Measurements from ENCODE around the gene TMEM256.

The TMEM256 gene

DNA sequence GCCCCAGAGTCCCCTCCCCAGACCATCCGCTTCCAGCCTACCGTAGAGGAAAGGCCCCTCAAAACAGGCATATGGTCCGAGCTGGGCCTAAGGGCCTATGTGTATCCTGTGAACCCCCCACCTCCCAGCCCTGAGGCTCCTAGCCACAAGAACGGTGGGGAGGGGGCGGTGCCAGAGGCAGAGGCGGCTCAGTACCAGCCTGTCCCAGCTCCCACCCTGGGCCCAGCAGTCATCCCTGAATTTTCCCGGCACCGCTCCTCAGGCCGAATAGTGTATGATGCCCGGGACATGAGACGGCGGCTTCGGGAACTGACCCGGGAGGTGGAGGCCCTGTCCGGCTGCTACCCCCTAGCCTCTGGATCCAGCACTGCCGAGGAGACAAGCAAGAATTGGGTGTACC lies 17.3 kb upstream of the TMEM256 start:
- no peak overlapping the region for H3K27ac ChIP-seq
- no peak for TF ChIP-seq ZFX (IDR thresholded peaks at IDR 0.05; ENCODE audit: borderline replicate concordance)
- TF ChIP-seq, protein P1, sequence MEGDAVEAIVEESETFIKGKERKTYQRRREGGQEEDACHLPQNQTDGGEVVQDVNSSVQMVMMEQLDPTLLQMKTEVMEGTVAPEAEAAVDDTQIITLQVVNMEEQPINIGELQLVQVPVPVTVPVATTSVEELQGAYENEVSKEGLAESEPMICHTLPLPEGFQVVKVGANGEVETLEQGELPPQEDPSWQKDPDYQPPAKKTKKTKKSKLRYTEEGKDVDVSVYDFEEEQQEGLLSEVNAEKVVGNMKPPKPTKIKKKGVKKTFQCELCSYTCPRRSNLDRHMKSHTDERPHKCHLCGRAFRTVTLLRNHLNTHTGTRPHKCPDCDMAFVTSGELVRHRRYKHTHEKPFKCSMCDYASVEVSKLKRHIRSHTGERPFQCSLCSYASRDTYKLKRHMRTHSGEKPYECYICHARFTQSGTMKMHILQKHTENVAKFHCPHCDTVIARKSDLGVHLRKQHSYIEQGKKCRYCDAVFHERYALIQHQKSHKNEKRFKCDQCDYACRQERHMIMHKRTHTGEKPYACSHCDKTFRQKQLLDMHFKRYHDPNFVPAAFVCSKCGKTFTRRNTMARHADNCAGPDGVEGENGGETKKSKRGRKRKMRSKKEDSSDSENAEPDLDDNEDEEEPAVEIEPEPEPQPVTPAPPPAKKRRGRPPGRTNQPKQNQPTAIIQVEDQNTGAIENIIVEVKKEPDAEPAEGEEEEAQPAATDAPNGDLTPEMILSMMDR (IDR thresholded peaks at IDR 0.05), result no peak

DNA sequence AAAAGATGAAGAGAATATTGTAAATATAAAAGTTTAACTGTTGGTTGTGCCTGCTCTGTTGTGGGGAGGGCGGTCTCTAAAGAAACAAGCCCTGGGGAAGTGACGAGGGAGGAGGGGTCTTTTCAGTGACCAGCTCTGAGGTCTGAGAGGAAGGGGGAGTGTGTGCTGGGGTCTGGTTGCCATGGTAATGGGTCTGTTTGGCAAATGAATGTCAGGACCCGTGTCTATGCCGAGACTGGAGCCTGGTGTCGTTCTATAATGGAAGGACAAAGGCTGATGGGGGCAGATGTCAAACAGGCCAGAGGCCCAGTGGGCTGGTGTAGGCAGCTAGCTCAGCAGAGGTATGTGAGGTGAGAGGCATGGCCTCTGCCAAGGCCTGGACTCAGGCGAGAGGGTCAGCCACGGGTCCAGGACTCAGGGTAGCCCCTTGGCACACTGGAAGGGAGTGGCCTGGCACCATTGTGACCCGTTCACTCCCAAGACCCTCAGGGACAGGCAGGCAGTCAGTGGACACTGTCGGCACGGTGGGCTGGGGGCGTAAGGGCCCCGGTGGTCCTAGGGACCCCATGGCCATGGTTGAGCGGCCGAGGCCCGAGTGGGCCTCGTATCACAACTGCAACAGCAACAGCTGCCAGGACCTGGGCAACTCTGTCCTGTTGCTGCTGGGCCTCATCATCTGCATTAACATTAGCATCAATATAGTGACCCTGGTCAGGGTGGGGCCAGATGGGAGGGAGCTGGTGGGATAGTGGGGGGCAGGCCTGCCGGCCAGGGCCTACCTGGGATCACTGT lies 16.1 kb upstream of the TMEM256 start, which contains the start of gene SPEM1:
TSS of gene SPEM1 (plus strand) at position 506 of the 792 bp plus-strand sequence. CDS start at position 567, 61 bp downstream.
- TF ChIP-seq ZFX (IDR thresholded peaks at IDR 0.05; ENCODE audit: borderline replicate concordance), result no peak
- TF ChIP-seq, protein P1 (IDR thresholded peaks at IDR 0.05), result no peak
- H3K27ac ChIP-seq, result no peak within 1 kb of the TSS

DNA sequence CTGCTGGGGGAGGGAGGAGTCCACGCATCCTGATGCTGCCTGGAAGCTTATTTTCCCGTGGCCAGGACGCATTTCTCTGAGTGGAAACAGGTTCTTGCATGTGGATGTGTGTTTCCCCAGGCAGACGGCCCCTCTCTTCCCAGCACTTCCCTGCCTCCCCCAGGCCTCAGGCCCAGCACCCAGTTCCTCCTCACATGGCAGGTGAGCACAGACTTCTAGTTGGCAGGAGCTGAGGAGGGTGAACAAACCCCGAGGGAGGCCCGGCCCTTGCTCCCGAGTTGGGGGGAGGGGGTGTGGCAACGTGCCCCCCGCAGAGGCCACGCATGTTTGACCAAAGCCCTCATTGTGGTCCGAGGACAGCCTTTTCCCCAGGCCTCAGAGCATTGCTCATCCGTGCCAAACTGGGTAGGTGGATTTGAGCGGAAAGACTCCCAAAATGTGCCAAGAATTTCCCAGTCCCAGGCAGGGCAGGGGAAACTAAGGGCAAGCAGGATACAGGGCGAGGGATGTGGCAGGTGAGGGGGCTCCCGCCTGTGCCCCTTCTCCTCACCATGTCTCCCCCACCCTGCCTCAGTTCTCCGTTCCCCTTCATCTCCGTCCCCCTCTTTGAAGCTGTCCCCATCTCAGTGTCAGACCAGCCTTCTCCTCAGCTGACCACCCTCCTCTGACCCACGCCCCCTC lies 14.7 kb upstream of the TMEM256 start:
- no peak overlapping the region for H3K27ac ChIP-seq
- TF ChIP-seq ZFX (IDR thresholded peaks at IDR 0.05; ENCODE audit: borderline replicate concordance), result no peak
- TF ChIP-seq, protein P1 (IDR thresholded peaks at IDR 0.05), result no peak

DNA sequence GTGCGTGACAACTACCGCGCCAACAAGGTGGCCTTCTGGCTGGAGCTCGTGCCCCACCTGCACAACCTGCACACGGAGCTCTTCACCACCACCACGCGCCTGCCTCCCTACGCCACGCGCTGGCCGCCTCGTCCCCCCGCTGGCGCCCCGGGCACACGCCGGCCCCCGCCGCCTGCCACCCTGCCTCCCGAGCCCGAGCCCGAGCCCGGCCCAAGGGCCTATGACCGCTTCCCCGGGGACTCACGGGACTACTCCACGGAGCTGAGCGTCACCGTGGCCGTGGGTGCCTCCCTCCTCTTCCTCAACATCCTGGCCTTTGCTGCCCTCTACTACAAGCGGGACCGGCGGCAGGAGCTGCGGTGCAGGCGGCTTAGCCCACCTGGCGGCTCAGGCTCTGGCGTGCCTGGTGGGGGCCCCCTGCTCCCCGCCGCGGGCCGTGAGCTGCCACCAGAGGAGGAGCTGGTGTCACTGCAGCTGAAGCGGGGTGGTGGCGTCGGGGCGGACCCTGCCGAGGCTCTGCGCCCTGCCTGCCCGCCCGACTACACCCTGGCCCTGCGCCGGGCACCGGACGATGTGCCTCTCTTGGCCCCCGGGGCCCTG lies 13.3 kb upstream of the TMEM256 start:
- TF ChIP-seq ZFX (IDR thresholded peaks at IDR 0.05; ENCODE audit: borderline replicate concordance), result no peak
- TF ChIP-seq, protein P1 (IDR thresholded peaks at IDR 0.05), result no peak
- no peak overlapping the region for H3K27ac ChIP-seq

DNA sequence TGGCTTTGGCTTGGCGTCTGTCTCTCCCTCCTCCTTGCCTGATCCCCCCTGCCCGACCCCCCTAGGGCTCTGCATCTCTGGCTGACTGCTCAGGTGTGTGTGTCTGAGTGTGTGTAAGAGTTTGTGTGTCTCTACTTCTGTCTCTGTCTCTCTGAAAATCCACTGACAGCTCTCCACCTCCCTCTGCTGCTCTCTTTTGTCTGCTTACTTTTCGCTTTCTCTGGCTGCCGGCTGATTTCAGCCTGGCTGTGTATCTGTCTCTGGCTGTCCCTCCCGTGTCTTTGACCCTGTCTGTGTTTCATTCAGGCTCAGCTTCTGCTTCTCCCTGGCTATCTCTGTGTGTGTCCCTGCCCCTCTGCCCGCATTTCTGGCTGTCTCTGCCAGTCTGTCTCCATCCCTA lies 12.4 kb upstream of the TMEM256 start:
- H3K27ac ChIP-seq, result no peak overlapping the region
- no peak for TF ChIP-seq ZFX (IDR thresholded peaks at IDR 0.05; ENCODE audit: borderline replicate concordance)
- TF ChIP-seq, protein P1 (IDR thresholded peaks at IDR 0.05), result no peak

DNA sequence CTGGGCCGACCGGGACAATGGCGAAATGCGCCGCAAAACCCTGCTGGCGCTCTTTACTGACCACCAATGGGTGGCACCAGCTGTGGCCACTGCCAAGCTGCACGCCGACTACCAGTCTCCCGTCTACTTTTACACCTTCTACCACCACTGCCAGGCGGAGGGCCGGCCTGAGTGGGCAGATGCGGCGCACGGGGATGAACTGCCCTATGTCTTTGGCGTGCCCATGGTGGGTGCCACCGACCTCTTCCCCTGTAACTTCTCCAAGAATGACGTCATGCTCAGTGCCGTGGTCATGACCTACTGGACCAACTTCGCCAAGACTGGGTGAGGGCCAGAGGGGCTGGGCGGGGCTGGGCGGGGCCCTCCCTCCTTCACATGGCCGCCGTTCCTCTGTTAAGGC lies 11.9 kb upstream of the TMEM256 start:
- TF ChIP-seq, protein P1 (IDR thresholded peaks at IDR 0.05), result no peak
- no peak for TF ChIP-seq ZFX (IDR thresholded peaks at IDR 0.05; ENCODE audit: borderline replicate concordance)
- no peak overlapping the region for H3K27ac ChIP-seq

Data from 22Rv1 (cell line).